Mammary epithelial cell (primary cell): ENCODE results near the gene ME3.

Experiments used
- CTCF ChIP-seq, 2 donors: IDR thresholded peaks in 1 of 2; conservative IDR thresholded peaks in 1 of 2; 2 replicates each; pipeline ENCODE4 v1.5.1; 2011 to 2012; ENCODE audit warnings: inconsistent platforms in 2 of 2, low read length in 2 of 2, mild to moderate bottlenecking in 2 of 2, control low read depth in 1 of 2, low read depth in 1 of 2; ENCODE audit not compliant: insufficient read depth in 1 of 2; ENCODE audit errors: extremely low read depth in 1 of 2
- EZH2 ChIP-seq: IDR thresholded peaks from 2 replicates; pipeline ENCODE4 v1.6.1; 2012; ENCODE audit warnings: low read length, inconsistent platforms, borderline replicate concordance

- TF ChIP-seq EZH2 (no peak), CTCF (conservative IDR thresholded peaks at IDR 0.05 in 1 of 2, IDR thresholded peaks at IDR 0.05 in 1 of 2; ENCODE audit: extremely low read depth in 1 of 2, insufficient read depth in 1 of 2, low read depth in 1 of 2, low read length in 2 of 2) (no peak)
These were observed 250.0 kb downstream of the ME3 start for GRCh38 chr11:86422371-86422770.
